K562 (cell line): ENCODE data around the gene AGRN. TPM values are rescaled to one million over a fixed set of nuclear protein-coding genes. Genes with fewer than 3 reads are reported as not detected.
"Not testable (repeated sequence)": the region's sequence is repeated elsewhere in the genome, so short reads cannot be mapped to it uniquely, and the experiment has no call there.

Experiments used
- ATAC-seq: fragments of 200-7000 bp; cut with Tn5 transposase; 3 replicates; pipeline ENCODE4 v1.9.1; 2020; ENCODE audit warnings: moderate library complexity
- BruUV-seq: library from RNA; stranded (reverse); fragments of 400-500 nt; replicated peaks from 2 replicates; lab custom pipeline; 2021; lab: Mats Ljungman, UMichigan
- CTCF ChIA-PET: fragments of 300-600 bp; formaldehyde crosslinking; extraction: SDS; loops from one replicate; lab custom pipeline; 2021; ENCODE audit warnings: low intra/inter-chr PET ratio; lab: Yijun Ruan, JAX
- POLR2A ChIA-PET: fragments of 300-600, 350-650 bp; sonication (Branson Sonifier 250); formaldehyde crosslinking; extraction: SDS; loops from one replicate; lab custom pipeline; 2021; ENCODE audit warnings: antibody characterized with exemption, inconsistent platforms; lab: Yijun Ruan, JAX
- DNase-seq, 4 experiments: peaks; one replicate each; pipeline versions ENCODE4 v3.0.0 to v3.0.0-alpha.2; 2011 to 2018; ENCODE audit warnings: low spot score in 3 of 4, mixed read lengths in 3 of 4; ENCODE audit errors: extremely low read depth in 1 of 4
- FAIRE-seq: peaks from 2 replicates; lab custom pipeline; 2011; peaks lifted over from hg19 to GRCh38; lab: Jason Lieb, UNC
- H2AFZ ChIP-seq: 2 replicates; pipeline ENCODE4 v1.6.0; 2011; ENCODE audit warnings: low read depth, low read length, control low read depth, inconsistent platforms
- H3K27ac ChIP-seq: fragments of 200-600 bp; 3 replicates; pipeline ENCODE4 v1.8.0; 2011; ENCODE audit warnings: low read depth, mild to moderate bottlenecking, control low read depth, inconsistent platforms, low read length, moderate library complexity, mixed read lengths; ENCODE audit errors: extremely low read depth
- H3K27me3 ChIP-seq, 2 experiments: fragments of 300-600 bp in 1 of 2; 2 replicates in 1 of 2; 3 replicates in 1 of 2; pipeline versions ENCODE4 v1.6.0 to v1.8.0; 2011; ENCODE audit warnings: inconsistent platforms in 2 of 2, low read length in 2 of 2, mild to moderate bottlenecking in 1 of 2, mixed read lengths in 1 of 2, moderate library complexity in 1 of 2; ENCODE audit not compliant: control insufficient read depth in 2 of 2, insufficient read depth in 2 of 2
- H3K36me3 ChIP-seq: fragments of 300-600 bp; 3 replicates; pipeline ENCODE4 v1.8.0; 2011; ENCODE audit warnings: mild to moderate bottlenecking, low read length, inconsistent platforms; ENCODE audit not compliant: control insufficient read depth, insufficient read depth
- H3K4me1 ChIP-seq, 2 experiments: fragments of 200-600 bp in 1 of 2; replicated peaks in 1 of 2; 2 replicates in 1 of 2; 3 replicates in 1 of 2; pipeline versions ENCODE4 v1.5.1 to v1.8.0; 2011; ENCODE audit warnings: inconsistent platforms in 2 of 2, low read length in 2 of 2, mild to moderate bottlenecking in 1 of 2, mixed read lengths in 1 of 2, moderate library complexity in 1 of 2; ENCODE audit not compliant: control insufficient read depth in 2 of 2, insufficient read depth in 2 of 2
- H3K4me2 ChIP-seq: 2 replicates; pipeline ENCODE4 v1.6.1; 2011; ENCODE audit warnings: low read length, control low read depth, inconsistent platforms, mixed read lengths; ENCODE audit not compliant: insufficient read depth
- H3K4me3 ChIP-seq: fragments of 200-600 bp; sonication (generic), shearing (Covaris generic); 2 replicates; pipeline ENCODE4 v1.5.1; 2016; ENCODE audit warnings: control low read depth, inconsistent platforms
- H3K79me2 ChIP-seq: fragments of 200-600 bp; 3 replicates; pipeline ENCODE4 v1.8.0; 2011; ENCODE audit warnings: low read length, inconsistent platforms; ENCODE audit not compliant: control insufficient read depth, insufficient read depth
- H3K9ac ChIP-seq, 2 experiments: 2 replicates each; pipeline versions ENCODE4 v1.6.0 to v1.6.1; 2011; ENCODE audit warnings: low read depth in 2 of 2, low read length in 2 of 2, control low read depth in 1 of 2, inconsistent platforms in 1 of 2, mild to moderate bottlenecking in 1 of 2, mixed read lengths in 1 of 2; ENCODE audit not compliant: insufficient read depth in 1 of 2
- H3K9me1 ChIP-seq: one replicate; pipeline ENCODE4 v1.6.0; 2011; ENCODE audit warnings: inconsistent platforms, mild to moderate bottlenecking, low read length, moderate library complexity; ENCODE audit not compliant: control insufficient read depth, insufficient read depth
- H3K9me3 ChIP-seq: replicated peaks from 2 replicates; pipeline ENCODE4 v1.5.1; 2011; ENCODE audit warnings: low read depth, low read length, inconsistent platforms; ENCODE audit not compliant: control insufficient read depth, insufficient read depth
- H4K20me1 ChIP-seq: replicated peaks from 2 replicates; pipeline ENCODE4 v1.6.1; 2011; ENCODE audit warnings: low read length, inconsistent platforms, mixed read lengths; ENCODE audit not compliant: control insufficient read depth, insufficient read depth
- ARID1B ChIP-seq: fragments of 450-650 bp; IDR thresholded peaks from 2 replicates; pipeline ENCODE4 v1.6.1; 2016; ENCODE audit warnings: antibody characterized with exemption, mild to moderate bottlenecking, inconsistent platforms
- KAT7 ChIP-seq: sonication (generic); formaldehyde crosslinking; IDR thresholded peaks from 2 replicates; pipeline ENCODE4 v1.8.0; 2022; ENCODE audit warnings: missing genetic modification reagents, mild to moderate bottlenecking, borderline replicate concordance
- LEF1 ChIP-seq: fragments of 450-650 bp; IDR thresholded peaks from 2 replicates; pipeline ENCODE4 v1.6.1; 2016; ENCODE audit warnings: mild to moderate bottlenecking
- MYNN ChIP-seq, 2 experiments: sonication (generic); formaldehyde crosslinking in 1 of 2; IDR thresholded peaks; 2 replicates each; pipeline versions ENCODE4 v1.5.0 to v1.6.1; 2016 to 2020; ENCODE audit warnings: antibody characterized with exemption in 1 of 2, missing genetic modification reagents in 1 of 2
- NR4A1 ChIP-seq, 2 experiments: fragments of 250-450 bp in 1 of 2; fragments of 450-650 bp in 1 of 2; sonication (Bioruptor Pico) in 1 of 2; IDR thresholded peaks; 2 replicates each; pipeline versions ENCODE4 v1.4.0 to v1.6.1; 2016 to 2020; ENCODE audit warnings: mild to moderate bottlenecking in 2 of 2, missing compliant biosample characterization in 1 of 2, missing genetic modification characterization in 1 of 2, moderate library complexity in 1 of 2
- PKNOX1 ChIP-seq: fragments of 450-650 bp; IDR thresholded peaks from 2 replicates; pipeline ENCODE4 v1.6.1; 2016
- RBFOX2 ChIP-seq: fragments of 200-400 bp; formaldehyde crosslinking; IDR thresholded peaks from 2 replicates; pipeline ENCODE4 v1.6.1; 2017; ENCODE audit warnings: low read depth, mild to moderate bottlenecking, low read length, moderate library complexity
- TAL1 ChIP-seq: fragments of 450-650 bp; IDR thresholded peaks from 2 replicates; pipeline ENCODE4 v1.6.1; 2016; ENCODE audit warnings: mild to moderate bottlenecking
- WGBS: fragments of 100-300 bp; shearing (Covaris generic); methylation state at CpG from one replicate; pipeline ENCODE4 v1.1.6; 2016; ENCODE audit warnings: low coverage, mixed read lengths; ENCODE audit not compliant: insufficient coverage; ENCODE audit errors: missing lambda C conversion rate; 5-methylcytosine and 5-hydroxymethylcytosine counted together
- in situ Hi-C: fragments of 300-500 bp; cut with MboI; formaldehyde crosslinking; loops from 4 replicates; pipeline ENCODE4 v1.15.0; 2018; ENCODE audit warnings: inconsistent platforms, mixed read lengths
- intact Hi-C: fragments of 100-400 bp; cut with micrococcal nuclease; formaldehyde crosslinking; loops from 2 replicates; pipeline ENCODE4 v1.14.2; 2022
- polyA plus RNA-seq, 8 experiments: library from polyadenylated mRNA; depleted of rRNA in 4 of 8; stranded (reverse) in 5 of 8; unstranded in 3 of 8; fragments of >200 nt; fragmentation: Nextera tagmentation in 2 of 8; fragmentation: Illumina TruSeq in 1 of 8; extraction: Ambion mirVana in 2 of 8; extraction: Trizol in 1 of 8; gene quantifications; 2 replicates each; pipeline versions ENCODE4 v1.2.1 to v1.2.3, GENCODE V29; 2011 to 2014; ENCODE audit warnings: inconsistent platforms in 1 of 8, missing spikeins in 1 of 8
- total RNA-seq, 7 experiments: library from RNA; depleted of rRNA in 6 of 7; stranded (reverse); fragments of >200 nt in 6 of 7; fragmentation: Illumina TruSeq in 2 of 7; extraction: Trizol in 2 of 7; gene quantifications; 2 replicates each; pipeline versions ENCODE4 v1.2.1 to v1.2.3, GENCODE V29; 2011 to 2021; ENCODE audit warnings: low replicate concordance in 1 of 7

Gene AGRN
- total and polyA plus RNA-seq, 9 of the 15 experiments (the other 6 are each of a cell fraction or from before 2014, with no cell fraction given): 0.04 to 111 (median 18.1) TPM

DNA sequence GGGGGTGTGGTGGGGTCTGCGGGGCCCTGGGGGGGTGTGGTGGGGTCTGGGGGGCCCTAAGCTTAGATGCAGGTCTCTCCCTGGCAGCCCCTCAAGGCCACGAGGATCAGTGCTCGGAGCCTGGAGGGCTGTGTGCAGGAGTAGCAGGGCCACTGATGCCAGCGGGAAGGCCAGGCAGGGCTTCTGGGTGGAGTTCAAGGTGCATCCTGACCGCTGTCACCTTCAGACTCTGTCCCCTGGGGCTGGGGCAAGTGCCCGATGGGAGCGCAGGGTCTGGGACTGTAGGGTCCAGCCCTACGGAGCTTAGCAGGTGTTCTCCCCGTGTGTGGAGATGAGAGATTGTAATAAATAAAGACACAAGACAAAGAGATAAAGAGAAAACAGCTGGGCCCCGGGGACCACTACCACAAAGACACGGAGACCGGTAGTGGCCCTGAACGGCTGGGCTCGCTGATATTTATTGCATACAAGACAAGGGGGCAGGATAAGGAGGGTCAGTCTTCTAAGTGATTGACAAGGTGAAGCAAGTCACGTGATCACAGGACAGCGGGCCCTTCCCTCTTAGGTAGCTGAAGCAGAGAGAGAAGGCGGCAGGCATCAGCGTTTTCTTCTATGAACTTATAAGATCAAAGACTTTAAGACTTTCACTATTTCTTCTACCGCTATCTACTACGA is 45.5 kb downstream of the AGRN start (continued):
- TF ChIP-seq ARID1B: 0 out of 2 replicates have a peak, but pooled peaks have one; percentile 13
- TF ChIP-seq PKNOX1: peak; percentile 94
- no peak for TF ChIP-seq MYNN (IDR thresholded peaks at IDR 0.05)
- TF ChIP-seq MYNN (CRISPR knock-in tag; IDR thresholded peaks at IDR 0.05): no peak
- TF ChIP-seq TAL1: peak; percentile 13; the same call in 1 of the 2 replicates
- TF ChIP-seq RBFOX2: no peak
- TF ChIP-seq NR4A1 (CRISPR knock-in tag; IDR thresholded peaks at IDR 0.05): no peak
- TF ChIP-seq NR4A1 (tag; IDR thresholded peaks at IDR 0.05): no peak

- CTCF ChIA-PET: not testable (repeated sequence)
Measured at GRCh38 chr1:1065940-1066304, 46.0 kb downstream of the AGRN start.

More at GRCh38 chr1:1065940-1066304, 46.0 kb downstream of the AGRN start:
- POLR2A ChIA-PET: interaction anchor here (0.6 to 1.2 kb wide), 4 partner anchors 9 to 890 kb away, joined by 3 to 4 read pairs (median 3); no protein-coding TSS in a partner anchor
- ATAC-seq, H3K4me3 ChIP-seq, H2AFZ ChIP-seq, H3K9me3 ChIP-seq, H3K27ac ChIP-seq, H3K4me2 ChIP-seq, intact Hi-C loops, H3K79me2 ChIP-seq, H3K36me3 ChIP-seq, H3K9me1 ChIP-seq, BruUV-seq, H3K9ac ChIP-seq, FAIRE-seq, H3K27me3 ChIP-seq, DNase-seq, H4K20me1 ChIP-seq: not testable (repeated sequence)
- 42% methylated on average over 11 of the region's 11 CpGs for WGBS
- TF ChIP-seq KAT7 (CRISPR knock-in tag) (0 out of 2 replicates have a peak, but pooled peaks have one; percentile 34), LEF1 (0 out of 2 replicates have a peak, but pooled peaks have one; percentile 14)
- in situ Hi-C loops: loop anchor here (10.0 kb wide), 1 partner anchor 81 kb away; the partner anchor contains the start of gene PERM1
- peaks cover 45 to 87% of the 10 kb centered on the region in 2 experiments for H3K4me1 ChIP-seq
